Measurements from ENCODE around the gene DISP3. TPM values are rescaled to one million over a fixed set of nuclear protein-coding genes. Genes with fewer than 3 reads are reported as not detected.
A peak's percentile ranks its signal among the peaks of the same experiment; 100 is the strongest.

Gene DISP3
- total and polyA plus RNA-seq, 5 experiments from 2014 or later, result 0.09 to 0.96 (median 0.45) TPM; not detected in 1

DNA sequence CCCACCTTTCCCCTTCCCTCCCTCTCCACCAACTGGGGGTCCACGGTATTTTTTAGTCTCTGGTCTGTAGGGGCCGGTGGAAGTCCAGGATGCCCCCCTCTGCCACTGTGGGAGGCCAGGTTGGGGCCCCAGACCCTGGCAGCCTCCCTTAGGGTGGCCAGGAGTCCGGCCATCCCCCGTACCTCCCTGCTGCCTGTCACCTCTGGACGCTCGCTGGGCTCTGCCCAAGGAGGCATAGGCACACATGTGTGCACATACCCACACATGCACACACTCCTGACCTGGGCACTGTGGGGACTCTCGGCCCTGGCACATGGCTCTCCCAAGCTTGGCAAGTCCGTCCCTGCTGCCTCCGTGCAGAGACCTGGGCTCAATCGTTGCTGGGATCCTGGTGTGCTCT, 53.0 kb downstream of the DISP3 start:
- no peaks in the 10 kb centered on the region for H3K36me3 Mint-ChIP-seq
- POLR2A ChIA-PET, result no interaction called here
- no peaks in the 10 kb centered on the region for H3K9me3 Mint-ChIP-seq
- no peaks in the 10 kb centered on the region for H3K27me3 Mint-ChIP-seq
- ATAC-seq (no peak), DNase-seq (peak in 1 of 10 donors; percentile 63)
- H3K4me1 Mint-ChIP-seq, result no peaks in the 10 kb centered on the region
- no peak overlapping the region for H3K4me3 Mint-ChIP-seq
- H3K27ac Mint-ChIP-seq, result no peak overlapping the region

DNA sequence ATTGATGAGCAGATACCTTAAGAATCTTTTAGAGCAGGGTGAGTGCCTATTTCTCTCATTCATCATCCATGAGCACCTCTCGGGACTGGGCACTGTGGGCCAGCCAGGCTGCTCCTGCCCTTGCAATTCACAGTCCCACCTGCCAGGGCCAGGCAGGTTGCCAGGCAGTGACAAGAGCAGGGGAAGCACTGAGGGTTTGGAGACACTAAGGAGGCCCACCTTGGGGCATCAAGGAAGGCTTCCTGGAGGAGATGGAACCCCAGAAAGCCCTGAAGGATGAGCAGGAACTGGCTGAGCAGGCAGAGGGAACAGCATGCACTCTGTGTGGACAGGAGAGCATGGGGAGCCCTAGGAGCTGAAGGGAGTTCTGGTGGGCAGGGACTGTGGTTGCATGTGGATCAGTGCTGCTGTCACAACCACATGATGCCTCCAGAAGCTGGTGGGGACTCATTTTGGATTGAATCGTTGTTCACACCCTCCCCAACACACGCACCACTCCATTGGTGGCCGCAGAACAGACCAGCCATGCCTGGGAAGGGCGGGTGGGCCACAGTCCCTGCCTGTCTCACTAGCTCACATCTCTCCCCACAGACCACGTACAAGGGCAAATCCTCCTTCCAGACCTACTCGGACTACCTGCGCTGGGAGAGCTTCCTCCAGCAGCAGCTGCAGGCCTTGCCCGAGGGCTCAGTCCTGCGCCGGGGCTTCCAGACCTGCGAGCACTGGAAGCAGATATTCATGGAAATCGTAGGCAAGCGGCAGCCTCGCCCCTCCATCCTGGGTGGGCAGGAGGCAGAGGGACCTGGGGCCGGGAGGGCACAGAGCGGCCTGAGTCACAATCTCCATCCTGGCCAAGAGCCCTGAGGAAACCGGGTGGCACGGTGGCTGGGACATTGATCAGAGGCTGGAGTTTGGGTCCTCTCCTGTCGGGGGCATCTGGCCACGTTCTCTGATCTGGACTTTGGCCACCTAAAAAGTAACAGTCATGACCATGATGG, 55.1 kb downstream of the DISP3 start:
- POLR2A ChIA-PET, result no interaction called here

DNA sequence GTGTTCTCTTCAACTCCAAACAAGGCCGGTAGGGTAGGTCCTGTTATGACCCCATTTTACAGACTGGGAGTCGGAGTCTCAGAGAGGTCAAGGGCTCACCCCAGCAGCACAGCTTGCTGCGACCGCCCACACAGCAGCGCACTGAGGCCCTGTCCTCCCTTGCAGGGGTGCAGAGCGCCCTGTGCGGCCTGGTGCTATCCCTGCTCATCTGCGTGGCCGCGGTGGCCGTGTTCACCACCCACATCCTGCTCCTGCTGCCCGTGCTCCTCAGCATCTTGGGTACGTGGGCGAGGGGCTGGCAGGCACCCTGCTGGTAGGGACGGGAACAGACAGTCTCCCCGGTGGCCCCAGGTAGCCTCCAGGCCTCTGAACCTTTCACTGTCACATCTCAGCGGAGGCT, 55.9 kb downstream of the DISP3 start:
- no peak overlapping the region for H3K4me3 Mint-ChIP-seq

More for the DNA sequence above, 55.1 kb downstream of the DISP3 start:
- Mint-ChIP-seq H3K4me1 (no peaks in the 10 kb centered on the region), H3K27me3 (peaks cover 0 to 2% (median 1%) of the 10 kb centered on the region in 5 donors), H3K36me3 (no peaks in the 10 kb centered on the region), H3K27ac (peak overlapping the region in 1 of 10 donors; percentile 40), H3K9me3 (no peaks in the 10 kb centered on the region), H3K4me3 (no peak overlapping the region)
- peak in 1 of 10 donors; percentile 34 for DNase-seq
- no peak for ATAC-seq

DNA sequence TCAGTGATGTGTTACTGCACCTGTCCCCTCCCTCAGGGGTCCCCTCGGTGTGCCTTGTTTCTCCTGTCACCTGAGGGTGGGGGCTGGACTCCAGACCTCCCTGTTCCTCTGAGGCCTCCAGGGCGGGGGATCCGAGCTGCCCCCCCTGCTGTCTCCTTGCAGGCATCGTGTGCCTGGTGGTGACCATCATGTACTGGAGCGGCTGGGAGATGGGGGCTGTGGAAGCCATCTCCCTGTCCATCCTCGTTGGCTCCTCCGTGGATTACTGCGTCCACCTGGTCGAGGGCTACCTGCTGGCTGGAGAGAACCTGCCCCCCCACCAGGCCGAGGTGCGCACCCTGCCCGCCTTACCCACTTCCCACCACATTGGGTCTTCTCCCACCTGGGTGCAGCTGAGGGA, 56.4 kb downstream of the DISP3 start:
- H3K4me3 Mint-ChIP-seq, result no peak overlapping the region
- peak overlapping the region in 1 of 10 donors; percentile 40 for H3K27ac Mint-ChIP-seq
- H3K36me3 Mint-ChIP-seq, result no peaks in the 10 kb centered on the region
- no peaks in the 10 kb centered on the region for H3K4me1 Mint-ChIP-seq
- ATAC-seq, result no peak
- H3K27me3 Mint-ChIP-seq, result peaks cover 0 to 3% (median 2%) of the 10 kb centered on the region in 5 donors
- H3K9me3 Mint-ChIP-seq, result no peaks in the 10 kb centered on the region
- DNase-seq, result no peak
- POLR2A ChIA-PET, result no interaction called here

More for the DNA sequence above, 55.9 kb downstream of the DISP3 start:
- H3K9me3 Mint-ChIP-seq, result no peaks in the 10 kb centered on the region
- no peaks in the 10 kb centered on the region for H3K36me3 Mint-ChIP-seq
- no peak for ATAC-seq
- peak in 1 of 10 donors; percentile 11 for DNase-seq
- no peaks in the 10 kb centered on the region for H3K4me1 Mint-ChIP-seq
- H3K27me3 Mint-ChIP-seq, result peaks cover 0 to 3% (median 2%) of the 10 kb centered on the region in 5 donors
- H3K27ac Mint-ChIP-seq, result no peak overlapping the region
- POLR2A ChIA-PET, result no interaction called here

DNA sequence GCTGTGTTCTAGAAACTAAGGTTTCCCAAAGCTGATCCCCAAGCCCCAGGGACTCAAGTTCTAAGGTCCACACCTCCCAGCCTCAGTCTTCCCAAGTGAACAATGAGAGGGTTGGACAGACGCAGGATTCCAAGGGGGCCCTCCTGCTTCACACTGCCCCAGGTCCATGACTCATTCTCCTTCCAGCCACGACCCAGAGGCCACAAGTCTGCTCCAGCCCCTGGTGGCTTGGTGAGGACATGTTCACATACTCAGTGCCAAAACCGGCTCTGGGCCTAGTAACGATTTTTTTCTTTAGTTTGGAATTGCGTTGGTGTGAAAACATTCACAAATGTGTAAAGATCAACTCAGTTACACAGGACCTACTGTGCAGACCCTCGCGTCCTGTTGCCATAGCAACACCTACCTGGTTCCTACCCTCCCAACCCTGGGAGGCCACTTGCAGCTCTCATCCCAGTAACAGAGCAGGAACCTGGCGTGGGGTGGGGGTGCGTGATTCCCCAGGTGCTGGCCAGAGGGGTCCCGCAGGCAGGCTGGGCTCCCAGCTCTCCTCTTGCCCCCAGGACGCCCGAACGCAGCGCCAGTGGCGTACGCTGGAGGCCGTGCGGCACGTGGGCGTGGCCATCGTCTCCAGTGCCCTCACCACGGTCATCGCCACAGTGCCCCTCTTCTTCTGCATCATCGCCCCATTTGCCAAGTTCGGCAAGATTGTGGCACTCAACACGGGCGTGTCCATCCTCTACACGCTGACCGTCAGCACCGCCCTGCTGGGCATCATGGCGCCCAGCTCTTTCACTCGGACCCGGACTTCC, 57.0 kb downstream of the DISP3 start:
- Mint-ChIP-seq H3K36me3 (no peaks in the 10 kb centered on the region), H3K4me1 (no peaks in the 10 kb centered on the region), H3K4me3 (no peak overlapping the region), H3K27me3 (peaks cover 0 to 9% (median 4%) of the 10 kb centered on the region in 5 donors), H3K9me3 (no peaks in the 10 kb centered on the region), H3K27ac (peak overlapping the region in 1 of 10 donors; percentile 40)
- POLR2A ChIA-PET, result no interaction called here
- no peak for DNase-seq
- ATAC-seq, result no peak

DNA sequence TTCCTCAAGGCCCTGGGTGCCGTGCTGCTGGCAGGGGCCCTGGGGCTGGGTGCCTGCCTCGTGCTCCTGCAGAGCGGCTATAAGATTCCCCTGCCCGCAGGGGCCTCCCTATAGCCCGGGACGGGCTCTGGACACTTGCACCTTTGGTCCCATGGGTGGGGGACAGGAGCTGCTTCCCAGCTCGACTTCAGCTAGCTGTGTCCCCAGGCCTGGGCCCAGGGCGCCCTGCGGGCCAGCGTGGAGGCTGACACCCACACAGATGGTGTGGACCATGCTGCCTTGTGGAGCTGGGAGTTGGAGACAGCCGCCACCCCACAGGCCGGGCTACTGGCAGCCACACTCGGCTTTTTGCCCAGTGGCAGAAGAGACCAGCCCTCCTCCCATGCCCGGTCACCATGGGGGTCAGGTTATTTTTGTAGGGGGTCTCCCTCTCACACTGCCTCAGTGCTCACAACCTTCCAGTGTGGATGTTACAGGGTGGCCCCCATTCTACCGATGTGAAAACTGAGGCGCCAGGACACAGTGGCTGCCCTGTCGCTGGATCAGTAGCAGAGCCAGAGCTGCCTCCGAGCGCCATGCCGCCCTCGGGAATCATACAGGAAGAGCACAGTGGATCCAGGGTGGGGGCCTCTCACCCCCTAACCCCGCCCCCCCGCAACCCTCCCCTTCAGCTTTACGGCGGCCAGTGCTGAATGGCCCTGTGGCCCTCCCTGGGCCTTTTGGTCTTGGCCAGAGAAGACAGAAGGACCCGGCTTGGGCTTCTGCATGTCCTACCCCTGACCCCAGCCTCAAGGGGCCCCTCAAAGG, 57.8 kb downstream of the DISP3 start:
- Mint-ChIP-seq H3K27me3 (peaks cover 0 to 9% (median 4%) of the 10 kb centered on the region in 5 donors), H3K9me3 (no peaks in the 10 kb centered on the region), H3K4me1 (no peaks in the 10 kb centered on the region), H3K27ac (no peak overlapping the region), H3K36me3 (no peaks in the 10 kb centered on the region), H3K4me3 (no peak overlapping the region)
- DNase-seq (no peak), ATAC-seq (no peak)
- POLR2A ChIA-PET, result no interaction called here

DNA sequence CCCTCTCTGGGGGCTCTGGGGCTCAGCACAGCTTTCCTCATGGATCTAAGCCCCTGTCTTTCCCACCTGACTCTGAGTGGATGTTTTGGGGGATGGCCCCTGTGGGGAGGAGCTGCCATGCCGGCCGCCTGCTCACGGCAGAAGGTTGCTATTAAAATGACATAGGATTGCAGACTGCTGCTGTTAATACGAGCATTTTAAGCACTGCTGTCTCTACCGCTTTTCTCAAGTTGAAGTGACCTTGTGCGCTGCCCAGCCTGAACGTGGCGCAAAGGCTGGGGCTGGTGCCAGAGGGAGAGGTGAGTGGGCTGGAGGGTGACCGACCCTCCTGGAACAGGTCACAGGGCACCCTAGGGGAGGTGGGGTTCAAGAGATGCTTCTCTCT, 58.4 kb downstream of the DISP3 start:
- no peak for ATAC-seq
- H3K36me3 Mint-ChIP-seq, result no peaks in the 10 kb centered on the region

DNA sequence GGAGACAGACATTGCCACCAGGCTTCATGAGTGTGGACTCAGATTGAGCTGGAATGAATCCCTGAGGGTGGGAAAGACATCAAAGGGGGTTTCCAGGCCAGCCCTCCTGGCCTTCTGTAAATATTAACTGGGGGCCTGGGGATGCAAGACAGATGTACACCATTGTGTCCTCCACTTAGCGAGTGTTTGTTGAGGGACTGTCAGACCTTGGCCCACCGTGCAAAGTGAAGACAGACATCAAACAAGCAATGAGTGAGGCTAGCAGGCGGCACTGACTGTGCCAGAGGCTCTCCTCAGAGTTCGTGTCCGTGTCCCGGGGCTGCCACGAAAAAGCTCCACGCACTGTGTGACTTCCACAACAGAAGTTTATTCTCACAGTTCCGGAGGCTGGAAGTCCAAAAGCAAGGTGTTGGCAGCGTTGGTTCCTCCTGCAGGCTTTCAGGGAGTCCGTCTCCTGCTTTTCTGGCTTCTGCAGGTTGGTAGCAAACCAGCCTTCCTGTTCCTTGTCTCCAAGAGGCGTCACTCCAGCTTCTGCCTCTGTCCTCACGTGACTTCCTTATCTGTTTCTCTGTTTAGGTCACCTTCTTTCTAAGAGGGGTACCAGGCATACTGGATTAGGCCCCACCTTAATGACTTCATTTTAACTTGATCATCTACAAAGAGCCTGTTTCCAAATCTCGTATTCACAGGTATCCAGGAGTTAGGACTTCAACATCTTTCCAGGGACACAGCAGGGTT, 59.1 kb downstream of the DISP3 start:
- H3K27ac Mint-ChIP-seq, result no peak overlapping the region
- POLR2A ChIA-PET, result no interaction called here
- DNase-seq (no peak), ATAC-seq (no peak)
- H3K27me3 Mint-ChIP-seq, result peaks cover 0 to 15% (median 8%) of the 10 kb centered on the region in 5 donors
- H3K4me1 Mint-ChIP-seq, result no peaks in the 10 kb centered on the region
- H3K4me3 Mint-ChIP-seq, result no peak overlapping the region
- H3K36me3 Mint-ChIP-seq, result no peaks in the 10 kb centered on the region
- H3K9me3 Mint-ChIP-seq, result no peaks in the 10 kb centered on the region

More for the DNA sequence above, 58.4 kb downstream of the DISP3 start:
- POLR2A ChIA-PET, result no interaction called here
- Mint-ChIP-seq H3K4me3 (no peak overlapping the region), H3K27ac (no peak overlapping the region), H3K9me3 (no peaks in the 10 kb centered on the region), H3K4me1 (no peaks in the 10 kb centered on the region), H3K27me3 (peaks cover 0 to 11% (median 5%) of the 10 kb centered on the region in 5 donors)
- no peak for DNase-seq

DNA sequence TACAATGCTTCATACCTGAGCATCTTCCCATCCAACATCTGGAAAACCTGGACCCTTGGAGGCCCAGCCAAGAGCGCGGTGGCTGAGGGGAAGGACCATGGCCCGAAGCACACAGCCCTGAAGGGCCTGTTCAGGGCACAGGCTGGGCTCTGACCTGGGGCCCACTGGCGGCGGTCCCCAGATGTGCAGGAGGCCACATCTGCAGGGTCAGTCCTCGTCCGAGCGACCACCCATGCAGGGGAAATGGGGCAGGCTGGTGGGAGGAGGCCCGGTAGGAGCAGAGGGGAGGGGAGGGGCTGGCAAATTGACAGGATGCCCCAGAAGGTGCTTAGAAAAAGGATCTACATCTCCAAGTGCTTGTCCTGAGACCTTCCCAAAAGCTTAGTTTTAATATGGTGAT, 59.9 kb downstream of the DISP3 start:
- ATAC-seq (no peak), DNase-seq (no peak)
- Mint-ChIP-seq H3K9me3 (no peaks in the 10 kb centered on the region), H3K4me1 (no peaks in the 10 kb centered on the region), H3K27ac (peak overlapping the region in 1 of 10 donors; percentile 34), H3K27me3 (peaks cover 0 to 15% (median 8%) of the 10 kb centered on the region in 5 donors), H3K4me3 (no peak overlapping the region), H3K36me3 (no peaks in the 10 kb centered on the region)
- POLR2A ChIA-PET, result no interaction called here

DNA sequence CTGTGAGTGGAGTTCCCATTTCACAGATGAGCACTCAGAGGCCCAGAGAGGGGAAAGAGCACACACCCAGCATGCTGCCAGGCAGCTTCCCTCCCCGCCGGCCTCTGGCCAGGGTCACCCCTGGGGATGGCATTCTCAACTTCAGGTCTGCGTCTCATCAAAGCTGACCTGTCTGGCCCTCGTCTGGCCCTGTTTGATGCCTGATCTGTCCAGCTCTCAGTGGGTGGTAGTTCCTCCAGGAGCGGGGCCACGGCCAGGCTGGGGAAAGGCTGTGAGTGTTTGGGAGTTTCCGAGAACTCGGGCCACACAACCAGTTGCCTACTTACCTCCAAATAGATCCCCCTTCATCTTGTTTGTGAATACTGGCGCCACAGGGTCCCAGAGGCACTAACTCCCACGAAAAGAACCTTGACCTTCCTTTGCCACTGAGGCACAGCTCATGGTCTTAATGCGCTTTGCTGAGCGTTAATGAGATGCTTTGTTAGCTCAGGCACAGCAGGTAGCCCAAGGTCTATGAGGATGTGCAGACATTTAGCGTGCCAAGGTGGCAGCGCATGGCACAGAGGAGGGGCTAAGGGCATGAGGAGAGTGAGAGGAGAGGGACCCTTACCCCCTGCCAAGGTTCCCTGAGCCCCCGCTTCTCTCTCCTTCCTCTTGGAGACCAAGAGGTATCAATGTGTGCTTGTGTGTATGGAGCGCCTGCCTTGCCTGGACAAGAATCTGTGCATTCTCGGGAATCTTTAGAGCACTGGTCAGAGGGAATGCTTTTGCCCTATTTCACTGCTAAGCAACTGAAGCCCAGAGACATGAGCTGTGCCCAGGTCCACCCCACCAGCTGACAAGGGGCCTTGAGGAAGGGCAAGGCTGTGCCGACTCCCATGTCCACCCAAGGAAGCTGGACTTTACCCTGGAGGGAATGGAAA, 61.2 kb downstream of the DISP3 start:
- DNase-seq, result peak in 1 of 10 donors; percentile 53
- POLR2A ChIA-PET, result no interaction called here
- ATAC-seq, result no peak
- Mint-ChIP-seq H3K27ac (no peak overlapping the region), H3K4me3 (no peak overlapping the region), H3K9me3 (no peaks in the 10 kb centered on the region), H3K27me3 (peaks cover 0 to 15% (median 8%) of the 10 kb centered on the region in 5 donors), H3K36me3 (no peaks in the 10 kb centered on the region), H3K4me1 (peaks cover 0 to 2% (median 0%) of the 10 kb centered on the region in 4 donors)

DNA sequence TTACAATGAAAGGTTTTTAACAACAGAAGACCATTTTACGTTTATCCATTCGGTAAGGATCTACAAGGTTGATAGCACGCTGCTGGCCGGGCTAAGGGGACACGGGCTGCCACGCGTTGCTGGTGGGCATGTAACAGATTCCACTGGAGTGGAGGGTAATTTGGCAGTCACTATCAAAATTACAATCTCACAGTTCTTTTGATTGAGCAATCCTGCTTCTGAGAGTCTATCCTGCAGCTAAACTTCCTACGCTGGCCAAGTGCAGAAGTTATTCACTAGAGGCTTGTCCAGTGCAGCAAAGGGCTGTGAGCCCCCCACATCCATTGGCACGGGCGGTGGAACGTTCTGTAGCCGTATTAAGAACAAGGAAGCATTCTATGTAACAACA, 61.8 kb downstream of the DISP3 start:
- no peak overlapping the region for H3K4me3 Mint-ChIP-seq
- ATAC-seq, result no peak
- H3K27ac Mint-ChIP-seq, result no peak overlapping the region
- H3K36me3 Mint-ChIP-seq, result no peaks in the 10 kb centered on the region
- peaks cover 0 to 15% (median 8%) of the 10 kb centered on the region in 5 donors for H3K27me3 Mint-ChIP-seq
- POLR2A ChIA-PET, result no interaction called here
- H3K9me3 Mint-ChIP-seq, result no peaks in the 10 kb centered on the region
- no peak for DNase-seq
- peaks cover 0 to 2% (median under 1%) of the 10 kb centered on the region in 4 donors for H3K4me1 Mint-ChIP-seq

Data from naive thymus-derived CD8-positive, alpha-beta T cell (primary cell).